GM23248 (cell line): ENCODE measurements around the gene RAB37. TPM values are rescaled to one million over a fixed set of nuclear protein-coding genes. Genes with fewer than 3 reads are reported as not detected.

ENCODE experiments used
- DNase-seq: peaks from one replicate; pipeline ENCODE4 v3.0.0-alpha.2; 2015
- H2AFZ ChIP-seq: fragments of 200-600 bp; sonication (generic); 2 replicates; pipeline ENCODE4 v1.6.1; 2016; ENCODE audit warnings: antibody characterized with exemption
- H3F3A ChIP-seq: fragments of 200-600 bp; sonication (generic); 2 replicates; pipeline ENCODE4 v1.6.1; 2016; ENCODE audit warnings: mild to moderate bottlenecking, antibody characterized with exemption, mixed run types; ENCODE audit not compliant: insufficient read depth
- H3K27ac ChIP-seq: fragments of 200-600 bp; sonication (generic); 2 replicates; pipeline ENCODE4 v1.5.1; 2016; ENCODE audit warnings: mild to moderate bottlenecking
- H3K27me3 ChIP-seq: fragments of 200-600 bp; sonication (generic); replicated peaks from 2 replicates; pipeline ENCODE4 v1.6.1; 2016; ENCODE audit warnings: mild to moderate bottlenecking; ENCODE audit not compliant: insufficient read depth
- H3K36me3 ChIP-seq: fragments of 200-600 bp; sonication (generic); 2 replicates; pipeline ENCODE4 v1.6.1; 2016; ENCODE audit warnings: low read depth, mild to moderate bottlenecking
- H3K4me1 ChIP-seq: fragments of 200-600 bp; sonication (generic); 2 replicates; pipeline ENCODE4 v1.6.1; 2016; ENCODE audit warnings: mild to moderate bottlenecking; ENCODE audit not compliant: insufficient read depth
- H3K4me2 ChIP-seq: fragments of 200-600 bp; sonication (generic); one replicate; pipeline ENCODE4 v1.6.1; 2016; ENCODE audit warnings: mild to moderate bottlenecking; ENCODE audit not compliant: unreplicated experiment
- H3K4me3 ChIP-seq: fragments of 200-600 bp; sonication (generic); 2 replicates; pipeline ENCODE4 v1.5.1; 2016; ENCODE audit warnings: mild to moderate bottlenecking
- H3K79me2 ChIP-seq: fragments of 200-600 bp; sonication (generic); 2 replicates; pipeline ENCODE4 v1.6.1; 2016; ENCODE audit warnings: mild to moderate bottlenecking; ENCODE audit not compliant: insufficient read depth
- H3K9ac ChIP-seq: fragments of 200-600 bp; sonication (generic); 2 replicates; pipeline ENCODE4 v1.6.1; 2016; ENCODE audit warnings: mild to moderate bottlenecking
- H3K9me2 ChIP-seq: fragments of 200-600 bp; sonication (generic); 2 replicates; pipeline ENCODE4 v1.6.1; 2016; ENCODE audit warnings: mixed run types, mild to moderate bottlenecking, moderate library complexity; ENCODE audit not compliant: insufficient read depth
- H3K9me3 ChIP-seq: fragments of 200-600 bp; sonication (generic); one replicate; pipeline ENCODE4 v1.6.1; 2017; ENCODE audit warnings: low read depth
- H4K20me1 ChIP-seq: fragments of 200-600 bp; sonication (generic); 2 replicates; pipeline ENCODE4 v1.6.0; 2016; ENCODE audit not compliant: insufficient read depth
- EZH2 ChIP-seq: fragments of 200-600 bp; sonication (generic); IDR thresholded peaks from 2 replicates; pipeline ENCODE4 v1.6.1; 2018; ENCODE audit warnings: antibody characterized with exemption, mild to moderate bottlenecking; ENCODE audit not compliant: insufficient read depth, poor library complexity, severe bottlenecking
- EZH2phosphoT487 ChIP-seq: fragments of 200-600 bp; sonication (generic); IDR thresholded peaks from 2 replicates; pipeline ENCODE4 v1.6.1; 2018; ENCODE audit warnings: antibody characterized with exemption, moderate library complexity, mild to moderate bottlenecking, low read depth; ENCODE audit not compliant: insufficient read depth
- WGBS, 2 experiments: methylation state at CpG; one replicate each; pipeline ENCODE4 v1.1.6; 2015 to 2017; ENCODE audit warnings: low lambda C conversion rate in 2 of 2, low coverage in 1 of 2; ENCODE audit errors: missing lambda C conversion rate in 2 of 2; 5-methylcytosine and 5-hydroxymethylcytosine counted together
- in situ Hi-C: fragments of 300-500 bp; cut with MboI; formaldehyde crosslinking; loops from 2 replicates; pipeline ENCODE4 v1.15.0; 2020
- polyA plus RNA-seq: library from polyadenylated mRNA; unstranded; fragments of >200 nt; fragmentation: Nextera tagmentation; extraction: Ambion mirVana; gene quantifications from 2 replicates; pipeline ENCODE4 v1.2.1, GENCODE V29; 2016
- total RNA-seq: library from RNA; depleted of rRNA; stranded (reverse); fragments of >200 nt; shearing (Covaris generic); gene quantifications from 2 replicates; pipeline ENCODE4 v1.2.3, GENCODE V29; 2014

Gene RAB37
- total and polyA plus RNA-seq, 2 experiments from 2014 or later = 0.11 TPM; not detected in 1

DNA sequence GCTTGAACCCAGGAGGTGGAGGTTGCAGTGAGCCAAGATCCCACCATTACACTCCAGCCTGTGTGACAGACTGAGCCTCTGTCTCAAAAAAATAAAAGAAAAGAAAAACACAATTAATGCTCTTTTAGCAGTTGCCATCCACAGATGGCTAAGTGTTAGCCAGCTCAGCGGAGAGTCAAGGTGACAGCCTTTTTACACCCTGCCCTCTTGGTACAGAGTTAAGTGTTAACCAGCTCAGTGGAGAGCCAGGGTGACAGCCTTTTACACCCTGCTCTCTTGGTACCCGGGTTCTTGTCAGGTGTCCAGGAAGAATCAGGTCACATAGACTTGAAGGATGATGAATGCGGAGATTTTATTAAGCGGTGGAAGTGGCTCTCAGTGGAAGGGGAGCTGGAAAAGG is 16.6 kb upstream of the RAB37 start:
- no peaks in the 10 kb centered on the region for H4K20me1 ChIP-seq
- H3K27ac ChIP-seq = no peak overlapping the region
- DNase-seq = no peak
- H3K9me3 ChIP-seq = no peaks in the 10 kb centered on the region
- H3K4me2 ChIP-seq = no peak overlapping the region
- H2AFZ ChIP-seq = no peak overlapping the region
- no peaks in the 10 kb centered on the region for H3K36me3 ChIP-seq
- no peaks in the 10 kb centered on the region for H3K9me2 ChIP-seq
- no peaks in the 10 kb centered on the region for H3F3A ChIP-seq
- peaks cover 41% of the 10 kb centered on the region for H3K27me3 ChIP-seq
- TF ChIP-seq EZH2phosphoT487 = no peak
- no peak for TF ChIP-seq EZH2
- no peak overlapping the region for H3K9ac ChIP-seq
- no peak overlapping the region for H3K4me3 ChIP-seq
- in situ Hi-C loops = no loop called here
- no peaks in the 10 kb centered on the region for H3K79me2 ChIP-seq
- WGBS, 2 experiments = 62 to 72% methylated on average over 4 of the region's 4 CpGs
- H3K4me1 ChIP-seq = no peaks in the 10 kb centered on the region

- Histone ChIP-seq H3K9me3 (no peaks in the 10 kb centered on the region), H3K36me3 (no peaks in the 10 kb centered on the region), H3K27me3 (peaks cover 28% of the 10 kb centered on the region), H4K20me1 (no peaks in the 10 kb centered on the region), H3K9me2 (no peaks in the 10 kb centered on the region), H3K4me3 (no peak overlapping the region), H3K9ac (no peak overlapping the region), H3F3A (no peaks in the 10 kb centered on the region), H3K79me2 (no peaks in the 10 kb centered on the region), H3K4me2 (no peak overlapping the region), H3K4me1 (no peaks in the 10 kb centered on the region), H3K27ac (no peak overlapping the region), H2AFZ (no peak overlapping the region)
- TF ChIP-seq EZH2phosphoT487 (no peak), EZH2 (no peak)
- in situ Hi-C loops = no loop called here
- no peak for DNase-seq
- WGBS, 2 experiments = 47 to 57% methylated on average over 4 of the region's 4 CpGs
Measured at GRCh38 chr17:74722782-74723181, 14.3 kb upstream of the RAB37 start.

DNA sequence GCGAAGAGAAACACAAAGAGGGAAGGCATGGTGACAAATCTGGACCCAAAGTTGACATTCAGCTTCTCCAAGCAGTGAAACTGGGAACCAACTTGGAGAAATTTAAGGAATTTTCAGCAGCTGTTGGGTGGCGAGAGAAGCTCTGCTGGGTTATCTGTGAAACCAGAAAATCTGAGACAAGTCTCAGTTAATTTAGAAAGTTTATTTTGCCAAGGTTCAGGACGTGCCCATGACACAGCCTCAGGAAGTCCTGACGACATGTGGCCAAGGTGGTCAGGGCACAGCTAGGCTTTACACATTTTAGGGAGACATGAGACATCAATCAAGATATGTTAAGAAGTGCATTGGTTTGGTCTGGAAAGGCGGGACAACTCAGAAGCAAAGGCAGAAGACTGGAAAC is 13.2 kb upstream of the RAB37 start:
- no peak for DNase-seq
- Histone ChIP-seq H3K4me2 (no peak overlapping the region), H3K27me3 (peaks cover 22% of the 10 kb centered on the region; the same call in 1 of the 2 replicates), H3K9me2 (no peaks in the 10 kb centered on the region), H3K9ac (no peak overlapping the region), H3K4me1 (no peaks in the 10 kb centered on the region), H2AFZ (no peak overlapping the region), H3K27ac (no peak overlapping the region), H3K79me2 (no peaks in the 10 kb centered on the region), H3F3A (0 out of 2 replicates have a peak, but pooled peaks cover 9% of the 10 kb centered on the region), H4K20me1 (no peaks in the 10 kb centered on the region), H3K9me3 (no peaks in the 10 kb centered on the region), H3K4me3 (no peak overlapping the region), H3K36me3 (no peaks in the 10 kb centered on the region)
- in situ Hi-C loops = no loop called here
- WGBS, 2 experiments = 29 to 39% methylated on average over 5 of the region's 5 CpGs
- no peak for TF ChIP-seq EZH2
- no peak for TF ChIP-seq EZH2phosphoT487

GRCh38 chr17:74725111-74725510 is 11.9 kb upstream of the RAB37 start:
- WGBS, 2 experiments = 29 to 34% methylated on average over 3 of the region's 3 CpGs
- Histone ChIP-seq H3K4me2 (no peak overlapping the region), H4K20me1 (no peaks in the 10 kb centered on the region)

More at GRCh38 chr17:74725111-74725510, 11.9 kb upstream of the RAB37 start:
- DNase-seq = no peak
- H3K9me2 ChIP-seq = no peaks in the 10 kb centered on the region
- no peak overlapping the region for H3K4me3 ChIP-seq
- 0 out of 2 replicates have a peak, but pooled peaks cover 9% of the 10 kb centered on the region for H3F3A ChIP-seq
- in situ Hi-C loops = no loop called here
- no peaks in the 10 kb centered on the region for H3K9me3 ChIP-seq
- TF ChIP-seq EZH2 = no peak
- no peak for TF ChIP-seq EZH2phosphoT487
- H3K27ac ChIP-seq = no peak overlapping the region
- no peaks in the 10 kb centered on the region for H3K79me2 ChIP-seq
- H3K9ac ChIP-seq = no peak overlapping the region
- no peaks in the 10 kb centered on the region for H3K4me1 ChIP-seq
- H3K27me3 ChIP-seq = peaks cover 10% of the 10 kb centered on the region; the same call in 1 of the 2 replicates
- no peak overlapping the region for H2AFZ ChIP-seq
- no peaks in the 10 kb centered on the region for H3K36me3 ChIP-seq
